NCI-H446 treated with DMSO at 0.1 percent for 48 hours (cell line): ENCODE data around the gene SLC39A3.

Experiments
- DNase-seq: peaks from one replicate; lab custom pipeline; 2025; lab: John Stamatoyannopoulos, UW

SLC39A3 gene

DNA sequence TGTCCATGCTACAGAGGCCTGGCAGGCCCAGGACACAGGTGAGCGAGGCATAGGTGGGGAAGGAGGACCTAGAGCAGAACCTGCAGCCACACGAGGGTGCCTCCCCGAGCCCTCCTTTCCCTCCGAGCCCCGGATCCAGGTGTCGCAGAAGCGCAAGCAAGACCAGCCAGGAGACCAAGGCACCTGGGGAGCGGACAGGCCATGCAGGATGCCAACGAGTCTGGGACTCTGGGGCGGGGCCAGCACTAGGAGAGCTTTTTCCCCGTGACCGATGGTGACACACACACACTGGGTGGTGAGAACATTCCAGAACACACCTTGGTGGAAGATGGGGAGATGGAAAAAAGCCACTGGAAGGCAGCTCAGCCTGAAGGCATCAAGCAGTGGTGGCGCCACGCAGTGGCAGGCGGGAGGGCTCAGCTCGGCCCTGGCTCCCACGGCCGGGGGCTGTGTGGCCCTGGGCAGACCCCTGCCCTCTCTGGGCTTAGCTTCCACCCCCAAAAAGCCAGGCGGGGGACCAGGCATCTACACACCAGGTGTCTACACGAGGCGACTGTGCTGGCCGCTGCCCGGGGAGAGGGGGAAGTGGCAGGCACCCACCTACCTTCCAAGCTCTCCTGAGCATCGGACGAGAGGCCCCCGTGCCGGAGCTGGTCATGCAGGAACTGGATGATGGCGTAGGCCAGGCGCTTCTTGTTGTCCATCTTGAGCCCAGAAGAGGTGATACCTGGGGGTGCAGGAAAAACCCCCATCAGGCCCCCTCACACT lies 28.7 kb upstream of the SLC39A3 start:
- DNase-seq, result no peak

DNA sequence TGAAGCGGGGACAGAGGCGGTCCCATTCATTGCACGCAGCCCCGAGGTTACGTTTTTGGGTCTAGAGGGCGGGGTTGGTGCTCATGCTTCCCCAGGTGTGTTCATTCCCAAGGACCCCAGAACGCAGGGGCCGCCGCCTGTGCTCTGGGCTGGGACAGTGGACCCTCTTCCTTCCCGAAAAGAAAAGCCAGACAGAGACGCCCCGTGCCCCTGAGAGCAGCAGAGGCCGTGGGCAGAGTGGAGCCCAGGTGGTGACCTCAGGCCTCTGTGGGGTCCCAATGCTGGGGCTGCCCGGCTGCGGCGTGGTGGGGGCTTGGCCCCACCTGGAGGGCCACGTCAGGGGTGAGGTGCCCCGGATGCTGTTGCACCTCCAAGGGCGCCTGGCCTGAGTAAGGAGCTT lies 27.9 kb upstream of the SLC39A3 start:
- no peak for DNase-seq

DNA sequence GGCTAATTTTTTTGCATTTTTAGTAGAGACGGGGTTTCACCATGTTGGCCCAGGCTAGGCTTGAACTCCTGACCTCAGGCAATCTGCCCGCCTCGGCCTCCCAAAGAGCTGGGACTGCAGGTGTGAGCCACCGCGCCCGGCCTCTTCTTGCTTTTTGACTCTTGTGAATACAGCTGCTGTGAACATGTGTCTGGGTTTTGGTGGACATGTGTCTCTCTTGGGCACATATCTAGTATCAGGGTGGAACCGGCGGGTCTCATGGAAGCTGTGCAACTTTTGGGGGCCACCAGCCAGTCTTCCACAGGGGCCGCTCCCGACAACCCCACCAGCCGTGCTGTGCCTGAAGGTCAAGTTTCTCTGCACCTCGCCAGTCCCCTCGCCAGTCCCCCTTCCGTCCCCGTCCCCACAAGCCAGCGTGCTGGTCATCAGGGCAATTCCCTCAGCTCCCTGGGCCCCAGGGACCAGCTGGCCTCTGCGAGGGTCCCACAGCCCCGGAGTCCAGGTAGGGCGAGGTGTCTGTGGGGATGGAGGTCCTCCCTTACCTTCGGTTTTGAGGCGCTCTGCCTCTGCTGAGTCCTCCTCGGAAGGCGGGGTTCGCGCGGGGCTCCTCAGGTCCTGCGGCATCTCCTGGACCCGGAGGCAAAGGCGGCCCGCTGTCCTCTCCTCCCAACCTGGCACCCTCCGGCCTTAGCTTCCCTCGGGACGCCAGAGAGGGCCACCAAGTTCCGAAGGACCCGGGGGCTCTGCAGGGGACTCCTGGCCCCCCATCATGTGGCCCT lies 27.0 kb upstream of the SLC39A3 start:
- DNase-seq, result no peak

DNA sequence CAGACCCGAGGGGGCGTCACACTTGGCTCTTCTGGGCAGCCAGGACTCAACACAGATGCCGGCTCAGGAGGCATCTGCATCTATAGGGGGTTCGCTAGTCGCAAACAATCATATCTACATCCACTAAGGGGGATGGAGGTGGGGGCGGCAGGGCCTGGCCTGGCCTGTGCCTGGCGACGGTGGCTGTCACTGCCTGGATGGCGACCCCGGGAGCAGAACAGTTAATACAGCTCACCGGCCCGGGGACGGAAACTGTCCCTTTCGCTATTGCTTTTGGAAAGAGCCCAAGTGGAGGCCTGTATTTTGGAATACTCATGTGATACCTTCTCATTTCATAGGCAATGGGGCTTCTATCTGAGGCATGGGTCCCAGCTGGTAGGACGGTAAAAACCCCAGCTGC lies 25.6 kb upstream of the SLC39A3 start:
- DNase-seq, result no peak

DNA sequence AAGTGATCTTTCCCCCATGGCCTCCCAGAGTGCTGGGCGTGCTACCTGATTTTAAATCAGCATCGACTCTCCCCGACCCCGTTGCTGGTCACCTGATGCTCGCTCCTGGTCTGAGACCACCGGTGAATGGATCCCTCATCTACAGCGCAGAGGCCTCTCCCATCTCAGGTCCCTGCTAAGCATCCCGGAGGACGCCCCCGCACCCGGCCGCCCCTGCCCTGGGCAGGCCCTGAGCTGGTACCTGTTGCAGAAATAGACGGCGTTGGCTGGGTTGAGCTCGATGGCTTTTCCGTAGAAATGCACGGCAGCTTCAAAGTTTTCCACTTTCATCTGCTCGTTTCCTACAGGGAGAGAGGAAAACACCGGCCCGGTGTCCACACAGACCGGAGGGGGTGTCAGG lies 25.1 kb upstream of the SLC39A3 start:
- DNase-seq, result no peak

DNA sequence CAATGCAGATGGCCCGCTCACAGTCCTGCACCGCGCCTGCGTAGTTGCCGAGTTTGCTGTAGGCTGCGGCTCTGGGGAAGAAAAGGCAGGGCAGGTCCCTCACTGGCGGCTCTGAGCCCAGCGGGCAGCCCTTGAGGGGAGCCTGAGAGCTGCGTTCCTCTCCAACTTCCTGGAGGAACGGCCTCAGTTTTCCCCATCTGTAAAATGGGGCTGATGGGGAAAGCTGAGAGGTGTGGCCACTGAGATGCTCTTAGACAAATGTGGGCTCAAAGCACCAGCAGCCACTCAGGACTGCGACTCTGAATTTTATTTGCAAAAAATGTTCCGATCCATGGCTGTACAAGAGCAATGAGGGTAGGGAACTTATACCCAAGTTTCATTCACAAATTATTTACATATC lies 23.9 kb upstream of the SLC39A3 start:
- no peak for DNase-seq

DNA sequence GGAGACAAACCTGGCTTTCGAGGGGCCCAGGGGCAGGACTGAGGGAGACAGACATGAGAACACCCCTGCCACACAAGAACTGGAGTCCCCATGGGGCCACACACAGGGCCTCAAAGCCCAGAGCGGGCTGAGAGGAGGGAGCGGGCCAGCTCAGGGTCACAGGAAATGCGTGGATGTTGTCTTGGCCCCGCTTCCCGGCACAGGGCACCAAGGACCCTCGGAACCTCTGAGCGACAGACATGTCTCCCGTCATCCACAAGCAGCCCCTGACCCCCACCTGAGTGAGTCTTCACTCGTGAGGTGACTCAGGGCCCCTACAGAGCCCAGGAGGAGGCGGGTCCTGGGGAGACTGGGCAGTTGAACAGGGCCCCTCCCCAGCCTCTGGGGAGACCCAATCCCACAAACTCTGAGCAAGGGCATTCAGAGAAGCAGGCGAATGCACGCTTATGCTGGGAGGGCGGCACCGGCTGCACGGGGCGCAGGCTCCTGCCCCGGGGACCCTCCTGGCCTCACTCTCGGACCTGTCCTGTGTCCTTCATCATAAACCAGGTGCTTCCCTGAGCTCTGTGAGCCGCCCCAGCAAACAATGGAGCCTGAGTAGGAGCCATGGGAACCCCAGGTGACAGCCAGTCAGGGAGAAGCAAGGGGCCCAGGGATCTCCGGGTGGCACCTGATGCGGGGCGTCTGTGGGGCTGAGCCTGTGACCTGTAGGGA lies 23.1 kb upstream of the SLC39A3 start:
- DNase-seq, result no peak

DNA sequence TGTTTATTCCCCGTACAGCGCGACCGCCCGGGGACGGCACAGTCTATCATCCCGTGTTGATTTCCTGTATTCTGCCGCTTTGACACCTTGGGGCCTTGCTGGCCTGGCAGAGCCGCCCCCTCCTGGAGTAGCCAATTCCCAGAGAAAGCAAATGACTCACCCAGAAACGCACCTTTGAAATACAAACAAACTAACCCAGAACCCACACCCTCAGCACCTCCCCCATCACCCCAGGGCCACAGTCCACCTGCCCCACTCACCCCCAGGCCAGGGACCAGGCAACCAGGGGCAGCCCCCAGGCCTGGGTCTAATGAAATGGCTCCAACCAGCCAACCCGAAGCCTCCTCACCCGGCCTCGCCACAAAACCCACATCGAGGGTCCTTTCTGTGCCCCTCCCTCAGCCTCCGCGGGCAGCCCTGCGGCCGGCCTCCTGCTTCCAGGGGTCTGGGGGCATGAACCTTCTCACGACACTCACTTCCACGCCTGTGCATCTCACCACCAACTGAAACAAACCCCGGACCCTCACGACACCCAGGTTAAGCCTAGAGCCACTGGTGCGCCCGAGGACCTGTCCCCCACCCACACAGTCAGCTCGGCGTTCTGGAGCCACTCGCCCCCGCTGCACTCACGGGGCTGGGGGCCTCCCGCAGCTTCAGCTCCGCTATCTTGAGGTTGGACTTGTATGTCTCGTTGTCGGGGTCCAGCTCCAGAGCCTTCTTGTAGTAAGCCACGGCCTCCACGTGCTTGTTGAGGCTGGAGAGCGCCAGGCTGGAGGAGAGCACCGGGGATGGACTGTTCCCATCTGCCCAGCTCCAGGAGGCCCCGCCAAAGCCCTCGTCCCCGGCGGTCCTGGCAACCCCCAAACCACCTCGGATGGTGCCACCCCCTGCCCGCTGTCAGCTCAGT lies 22.3 kb upstream of the SLC39A3 start:
- no peak for DNase-seq

DNA sequence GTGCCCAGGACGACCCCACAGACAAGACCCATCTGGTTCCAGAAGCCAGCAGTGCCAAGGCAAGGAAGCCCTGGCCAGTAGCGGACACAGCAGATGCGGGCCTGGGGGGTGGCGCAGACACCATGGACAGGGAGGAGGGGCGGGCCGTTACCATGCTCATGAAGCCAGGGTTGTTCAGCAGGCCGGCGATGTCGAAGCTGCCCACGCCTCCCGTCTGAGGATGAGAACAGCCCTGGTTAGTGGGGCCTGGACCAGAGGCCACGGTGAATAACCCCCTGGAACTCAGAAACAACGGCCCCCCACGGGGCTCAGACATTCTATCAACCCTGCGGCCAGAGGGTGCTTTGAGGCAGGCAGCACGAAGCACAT lies 21.5 kb upstream of the SLC39A3 start:
- DNase-seq, result no peak

DNA sequence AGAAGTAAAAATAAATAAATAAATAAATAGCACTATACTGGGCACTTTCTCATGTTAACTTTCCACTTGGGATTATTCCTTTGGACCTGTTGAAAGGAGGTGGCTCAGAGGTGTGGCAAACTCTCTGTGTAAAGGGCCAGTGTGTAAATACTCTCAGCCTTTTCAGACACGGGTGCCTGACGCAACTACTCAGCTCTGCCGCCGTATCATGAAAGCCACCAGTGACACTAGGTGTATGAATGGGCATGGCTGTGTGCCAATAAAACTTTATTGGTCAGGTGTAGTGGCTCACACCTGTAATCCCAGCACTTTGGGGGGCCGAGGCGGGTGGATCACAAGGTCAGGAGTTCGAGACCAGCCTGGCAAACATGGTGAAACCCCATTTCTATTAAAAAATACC lies 20.1 kb upstream of the SLC39A3 start:
- DNase-seq, result no peak

DNA sequence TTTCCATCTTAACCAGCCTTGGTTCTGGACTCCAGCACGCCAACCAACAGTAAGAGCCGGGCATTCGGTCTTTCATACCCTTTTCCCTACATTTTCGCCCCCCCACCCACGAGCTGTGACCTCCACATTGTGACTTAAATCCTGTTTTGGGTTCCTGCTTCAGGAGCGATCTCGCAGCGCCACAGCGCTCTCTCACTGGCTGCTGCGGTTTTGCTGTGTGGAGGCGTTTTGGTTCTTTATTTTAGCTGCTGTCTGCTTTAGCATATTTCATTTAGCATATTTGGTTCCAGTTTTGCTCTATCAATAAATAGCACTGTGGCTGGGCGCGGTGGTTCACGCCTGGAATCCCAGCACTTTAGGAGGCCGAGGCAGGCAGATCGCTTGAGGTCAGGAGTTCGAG lies 19.5 kb upstream of the SLC39A3 start:
- DNase-seq, result no peak

DNA sequence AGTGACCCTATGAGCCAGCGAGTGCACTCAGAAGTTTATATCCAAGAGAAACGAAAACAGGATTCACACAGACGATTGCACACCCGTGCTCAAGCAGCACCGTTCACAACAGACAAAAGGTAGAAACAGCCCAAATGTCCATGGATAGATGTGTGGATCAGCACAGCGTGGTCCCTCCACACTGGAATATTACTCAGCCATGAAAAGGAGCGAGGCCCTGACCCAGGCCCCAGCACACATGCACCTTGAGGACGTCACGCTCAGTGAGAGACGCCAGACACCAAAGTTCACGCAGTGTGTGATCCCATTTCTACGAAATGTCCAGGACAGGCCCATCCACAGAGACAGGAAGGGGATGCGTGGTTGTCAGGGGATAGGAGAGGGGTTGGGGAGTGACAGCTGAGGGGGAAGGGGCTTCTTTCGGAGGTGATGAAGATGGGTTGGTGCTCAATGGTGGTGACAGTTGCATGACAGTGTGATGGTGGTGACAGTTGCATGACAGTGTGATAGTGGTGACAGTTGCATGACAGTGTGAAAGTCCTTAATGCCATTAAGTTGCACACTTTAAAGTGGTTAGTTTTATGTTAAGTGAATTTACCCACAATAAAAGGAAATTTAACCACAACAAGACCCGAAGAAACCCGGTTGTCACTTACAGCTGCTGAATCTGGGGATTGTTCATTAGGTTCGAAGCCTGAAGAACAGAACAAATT lies 18.9 kb upstream of the SLC39A3 start:
- no peak for DNase-seq

DNA sequence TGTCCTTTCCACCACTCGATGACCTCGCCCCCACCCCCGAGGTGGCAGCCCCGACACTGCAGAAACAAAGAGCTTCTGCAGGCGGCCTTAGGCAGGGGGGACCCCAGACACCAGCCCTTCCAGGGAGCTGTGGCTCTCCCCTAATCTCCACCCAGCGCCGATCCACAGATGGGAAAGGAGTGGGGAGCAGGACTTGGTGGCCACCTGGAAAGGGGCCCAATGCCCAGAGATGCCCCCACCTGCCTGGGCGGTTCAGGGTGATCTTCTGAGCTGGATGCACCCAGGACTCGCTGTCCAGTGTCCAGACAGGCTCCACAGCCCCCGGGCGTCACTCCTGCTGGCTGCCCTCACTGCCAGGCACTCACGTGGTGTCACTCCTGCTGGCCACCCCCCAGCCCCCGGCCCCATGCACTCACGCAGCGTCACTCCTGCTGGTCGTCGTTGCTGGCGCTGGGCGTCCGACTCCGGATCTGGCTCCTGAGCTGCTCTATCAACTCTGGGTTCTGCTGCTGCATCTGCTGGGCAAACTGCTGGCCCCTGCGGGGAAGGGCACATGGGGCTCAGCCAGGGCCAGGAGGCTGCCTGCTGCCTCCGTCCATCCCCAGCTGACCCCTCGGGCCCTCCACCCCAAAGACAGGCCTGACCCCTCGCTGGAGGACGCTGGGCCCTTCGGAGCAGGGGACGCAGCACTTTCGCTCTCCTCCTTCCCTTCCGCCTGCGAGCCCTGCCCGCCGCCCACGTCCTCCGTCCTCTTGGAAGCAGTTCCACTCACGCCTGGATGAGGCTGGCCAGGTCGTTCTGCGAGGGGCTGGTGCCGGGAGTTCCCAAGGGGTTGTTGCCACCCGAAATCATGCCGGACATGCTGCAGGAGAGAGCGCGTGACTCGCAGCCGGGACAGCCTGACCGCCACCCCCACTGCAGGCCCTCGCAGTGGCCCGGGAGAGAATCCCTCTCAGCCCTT lies 17.4 kb upstream of the SLC39A3 start:
- DNase-seq, result no peak

DNA sequence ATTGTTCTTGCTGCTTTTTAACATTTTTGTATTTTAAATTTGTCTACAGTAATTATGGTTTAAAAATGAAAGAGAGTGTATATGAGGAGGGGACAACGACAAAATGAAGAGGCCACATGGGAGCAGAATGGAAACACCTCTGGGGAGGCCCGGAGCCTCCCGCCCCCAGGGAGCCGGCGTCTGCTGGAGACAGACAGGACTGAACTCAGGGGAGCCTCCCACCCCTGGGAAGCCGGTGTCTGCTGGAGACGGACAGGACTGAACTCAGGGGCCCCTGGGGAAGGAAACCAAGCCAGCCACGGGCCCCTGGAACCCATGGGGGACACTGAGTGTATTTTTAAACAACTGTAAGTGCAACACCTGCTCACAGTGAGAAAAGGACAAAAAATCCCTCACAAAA lies 16.7 kb upstream of the SLC39A3 start:
- DNase-seq, result no peak

DNA sequence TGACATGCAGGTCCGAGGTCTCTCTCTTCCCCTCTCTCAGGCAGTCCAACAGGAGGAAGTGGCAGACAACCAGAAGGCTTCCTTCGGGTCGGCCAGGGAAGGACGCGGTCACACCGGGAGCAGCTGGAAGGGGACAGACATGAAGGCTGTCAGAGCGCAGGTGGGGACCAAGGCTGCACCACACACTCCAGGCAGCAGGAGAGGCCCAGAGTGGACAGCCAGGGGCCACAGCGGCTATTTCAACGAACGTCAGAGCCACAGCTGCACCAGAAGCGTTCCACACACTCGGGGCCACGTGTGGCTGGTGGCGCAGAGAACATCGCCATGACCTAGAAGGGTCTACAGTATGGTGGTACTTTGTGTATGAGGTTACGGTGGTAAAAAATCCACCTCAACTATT lies 16.0 kb upstream of the SLC39A3 start:
- DNase-seq, result no peak

DNA sequence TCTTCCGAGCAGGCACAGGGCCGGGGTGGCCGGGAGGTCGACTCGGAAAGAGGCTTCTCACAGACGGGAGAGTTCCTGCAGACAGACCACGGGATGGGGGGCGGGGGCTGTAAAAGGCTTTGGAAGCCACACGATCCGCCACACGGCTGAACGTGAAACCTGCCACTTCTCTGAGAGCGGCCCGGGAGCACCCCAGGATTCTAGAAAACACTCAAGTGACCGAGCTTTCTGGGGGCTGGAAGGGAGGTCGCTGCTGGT lies 15.6 kb upstream of the SLC39A3 start:
- no peak for DNase-seq

DNA sequence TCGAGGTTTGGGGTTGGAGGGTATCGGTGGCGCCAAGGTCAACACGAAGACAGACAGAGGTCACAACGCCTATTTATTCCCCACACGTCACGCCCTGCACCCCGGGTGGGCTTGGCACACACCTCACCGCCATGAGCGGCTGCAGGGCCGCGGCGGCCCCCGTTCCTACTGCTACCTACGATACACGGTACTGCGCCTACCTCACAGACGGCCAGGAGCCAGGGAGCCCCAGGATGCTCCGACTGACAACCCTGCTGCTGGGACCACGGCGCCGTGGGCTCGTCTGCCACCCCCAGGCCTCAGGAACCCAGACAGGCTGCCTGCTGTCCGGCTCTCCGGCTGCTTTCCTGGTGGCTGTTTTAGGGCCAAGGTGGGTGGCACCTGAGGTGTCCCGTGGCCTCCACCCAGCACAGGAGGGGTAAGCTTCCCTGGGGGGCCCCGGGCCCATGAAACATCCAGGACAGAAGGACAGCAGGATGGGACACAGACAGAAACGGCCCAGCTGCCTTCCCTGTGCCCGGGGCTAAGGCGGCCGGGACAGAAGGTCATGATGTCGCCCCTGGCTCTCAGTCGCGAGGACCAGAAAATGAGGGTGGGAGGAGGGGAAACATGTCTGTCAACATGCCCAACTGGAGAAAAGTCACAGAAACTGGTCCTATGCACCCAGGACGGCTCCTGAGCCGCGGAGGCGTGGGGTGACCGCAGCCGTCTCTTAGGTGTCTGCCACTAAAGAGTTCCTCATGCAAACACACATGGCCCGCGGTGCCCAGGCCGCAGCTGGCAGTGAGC lies 15.0 kb upstream of the SLC39A3 start:
- no peak for DNase-seq

DNA sequence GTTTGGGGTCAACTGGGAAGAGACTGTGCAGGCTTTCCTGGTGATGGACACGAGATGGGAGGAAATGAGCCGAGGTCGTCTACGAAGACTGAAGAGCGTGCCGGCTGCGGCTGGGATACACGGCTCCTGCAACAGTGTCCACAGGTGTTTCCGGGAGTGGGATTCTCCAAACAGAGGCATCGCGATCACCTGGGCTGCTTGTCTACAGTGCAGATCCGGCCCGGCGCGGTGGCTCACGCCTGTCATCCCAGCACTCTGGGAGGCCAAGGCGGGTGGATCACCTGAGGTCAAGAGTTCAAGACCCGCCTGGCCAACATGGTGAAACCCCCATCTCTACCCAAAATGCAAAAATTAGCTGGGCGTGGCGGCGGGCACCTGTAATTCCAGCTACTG lies 11.6 kb upstream of the SLC39A3 start:
- no peak for DNase-seq

DNA sequence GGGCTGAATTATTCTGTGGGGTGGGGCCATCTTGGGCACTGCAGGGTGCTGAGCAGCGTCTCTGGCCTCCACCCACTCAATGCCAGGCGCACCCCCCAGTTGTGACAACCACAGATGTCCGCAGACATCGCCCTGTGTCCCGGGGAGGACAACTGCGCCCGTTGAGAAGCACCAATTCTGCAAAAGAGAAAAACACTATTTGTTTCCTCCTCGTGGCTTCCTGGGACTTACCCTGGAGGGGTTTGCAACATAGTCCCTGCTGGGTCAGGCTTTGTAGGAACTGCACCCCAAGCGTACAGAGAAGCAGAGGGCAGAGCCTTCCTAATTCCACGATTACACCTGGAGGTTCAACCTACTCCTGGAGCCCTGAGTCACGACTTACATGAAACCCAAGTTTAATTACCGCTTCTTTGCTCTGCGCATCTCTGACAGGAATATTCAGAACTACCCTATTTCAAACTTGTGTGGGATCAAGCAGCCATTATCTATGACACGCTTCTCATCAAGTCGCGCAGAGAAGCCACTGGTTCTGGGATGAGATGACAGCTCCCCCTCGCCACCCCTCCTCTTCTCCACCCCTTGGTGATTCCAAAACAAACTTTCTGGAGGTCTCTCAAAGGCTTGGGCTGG lies 11.1 kb upstream of the SLC39A3 start:
- DNase-seq, result no peak
